PC-3 (cell line): Measurements from ENCODE around the gene GTF3C5.

Experiments used
- CTCF ChIP-seq: fragments of 300-600 bp; sonication (generic); conservative IDR thresholded peaks from 2 replicates; pipeline ENCODE4 v1.5.1; 2017; ENCODE audit warnings: antibody characterized with exemption, low read depth, mild to moderate bottlenecking, low read length
- EZH2 ChIP-seq: fragments of 300-600 bp; sonication (generic); IDR thresholded peaks from one replicate; pipeline ENCODE4 v1.6.1; 2017; ENCODE audit warnings: antibody characterized with exemption, mild to moderate bottlenecking, low read length; ENCODE audit not compliant: unreplicated experiment
- EZH2phosphoT487 ChIP-seq: fragments of 300-600 bp; sonication (generic); IDR thresholded peaks from 2 replicates; pipeline ENCODE4 v1.6.1; 2018; ENCODE audit warnings: mild to moderate bottlenecking, antibody characterized with exemption, low read length, borderline replicate concordance

DNA sequence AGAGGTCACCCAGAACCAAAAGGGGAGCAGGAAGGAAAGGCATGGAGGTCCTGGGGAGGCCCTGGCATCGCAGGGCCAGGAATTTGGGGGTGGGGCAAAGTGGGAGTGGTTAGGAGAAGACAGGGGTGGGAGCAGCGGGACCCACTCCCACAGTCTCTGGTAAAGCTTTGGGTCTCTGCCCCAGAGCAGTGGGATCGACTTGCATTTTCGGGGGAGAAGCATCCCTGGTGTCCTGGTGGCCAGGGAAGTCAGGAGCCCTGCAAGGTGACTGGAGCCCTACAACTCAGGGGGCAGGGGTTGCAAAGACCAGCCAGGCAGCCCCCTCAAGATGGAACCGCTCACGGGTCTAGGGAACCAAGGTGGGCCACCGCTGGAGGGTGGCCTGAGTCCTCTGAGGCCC lies 22.4 kb upstream of the GTF3C5 start:
- TF ChIP-seq CTCF (no peak), EZH2phosphoT487 (no peak), EZH2 (no peak)
